Measurements from ENCODE around the gene HIVEP3.

Gene HIVEP3

GRCh38 chr1:41728403-41729202, 190.1 kb downstream of the HIVEP3 start:
- DNase-seq (ENCODE audit: low read depth), result peak; percentile 91
- H3K4me3 ChIP-seq (ENCODE audit: low read depth, low read length), result no peak overlapping the region
- no peak for TF ChIP-seq CTCF (IDR thresholded peaks at IDR 0.05; ENCODE audit: low read depth, low read length, missing control alignments)

- no peak overlapping the region for H3K4me3 ChIP-seq (ENCODE audit: low read depth, low read length)
These were observed 191.0 kb downstream of the HIVEP3 start for GRCh38 chr1:41727749-41728115.

GRCh38 chr1:41726899-41727748, 191.6 kb downstream of the HIVEP3 start:
- peak overlapping the region; percentile 3 for H3K4me3 ChIP-seq (ENCODE audit: low read depth, low read length)

More at GRCh38 chr1:41727749-41728115, 191.0 kb downstream of the HIVEP3 start:
- DNase-seq (ENCODE audit: low read depth), result no peak
- TF ChIP-seq CTCF (IDR thresholded peaks at IDR 0.05; ENCODE audit: low read depth, low read length, missing control alignments), result no peak

GRCh38 chr1:41726292-41726691, 192.4 kb downstream of the HIVEP3 start:
- no peak for TF ChIP-seq CTCF (IDR thresholded peaks at IDR 0.05; ENCODE audit: low read depth, low read length, missing control alignments)
- H3K4me3 ChIP-seq (ENCODE audit: low read depth, low read length), result no peak overlapping the region
- DNase-seq (ENCODE audit: low read depth), result no peak

More at GRCh38 chr1:41726899-41727748, 191.6 kb downstream of the HIVEP3 start:
- TF ChIP-seq CTCF (IDR thresholded peaks at IDR 0.05; ENCODE audit: low read depth, low read length, missing control alignments), result peak; percentile 54
- no peak for DNase-seq (ENCODE audit: low read depth)

- no peak for DNase-seq (ENCODE audit: low read depth)
- H3K4me3 ChIP-seq (ENCODE audit: low read depth, low read length), result no peak overlapping the region
- TF ChIP-seq CTCF (IDR thresholded peaks at IDR 0.05; ENCODE audit: low read depth, low read length, missing control alignments), result no peak
These were observed 193.8 kb downstream of the HIVEP3 start for GRCh38 chr1:41724926-41725325.

- no peak overlapping the region for H3K4me3 ChIP-seq (ENCODE audit: low read depth, low read length)
- TF ChIP-seq CTCF (IDR thresholded peaks at IDR 0.05; ENCODE audit: low read depth, low read length, missing control alignments), result no peak
- no peak for DNase-seq (ENCODE audit: low read depth)
These were observed 194.5 kb downstream of the HIVEP3 start for GRCh38 chr1:41724248-41724647.

Data from GM12864 (cell line).